C4-2B (cell line): ENCODE data around the gene TUBB2A.
A peak's percentile ranks its signal among the peaks of the same experiment; 100 is the strongest.

Experiments
- H3K27ac ChIP-seq: fragments of 450-650 bp; 2 replicates; pipeline ENCODE4 v1.5.1; 2017
- CTCF ChIP-seq: fragments of 450-650 bp; conservative IDR thresholded peaks from 2 replicates; pipeline ENCODE4 v1.5.1; 2017; ENCODE audit warnings: mild to moderate bottlenecking
- ZFX ChIP-seq: fragments of 450-650 bp; IDR thresholded peaks from 2 replicates; pipeline ENCODE4 v1.6.1; 2017

The TUBB2A gene

DNA sequence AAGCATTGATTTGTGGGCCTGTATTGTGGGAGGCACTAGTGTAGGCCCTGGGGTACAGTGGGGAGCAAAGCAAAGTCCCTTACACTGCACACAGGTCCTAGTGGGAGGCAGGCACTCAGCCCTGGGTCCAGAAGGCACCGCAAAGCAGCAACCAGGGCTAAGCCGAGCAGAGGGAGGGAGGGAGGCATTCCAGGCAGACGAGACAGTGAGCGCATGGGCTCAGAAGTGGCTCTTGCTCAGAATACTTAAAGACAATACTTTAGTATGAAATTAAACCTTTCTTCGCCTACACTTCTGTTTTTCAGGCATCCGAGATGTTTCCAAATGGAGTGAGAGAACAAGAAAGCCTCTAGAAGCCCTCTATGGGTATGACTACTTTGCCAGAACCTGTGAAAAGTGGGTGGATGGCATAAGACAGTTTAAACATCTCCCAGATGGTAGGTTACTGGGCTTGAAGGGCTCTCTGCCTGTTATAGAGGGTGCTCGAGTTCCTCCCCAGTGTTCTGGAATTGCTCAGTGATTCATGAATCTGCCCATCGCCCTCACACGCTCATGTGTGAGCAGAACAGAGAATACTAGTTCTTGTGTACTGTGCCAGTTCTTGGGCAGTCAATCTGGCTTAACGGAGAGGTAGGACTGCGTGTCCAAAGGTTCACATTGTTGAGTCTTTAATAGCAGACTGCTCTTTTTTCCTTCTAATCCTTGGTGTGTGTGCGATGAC lies 20.1 kb downstream of the TUBB2A start:
- H3K27ac ChIP-seq: peak overlapping the region; percentile 17; the same call in 1 of the 2 replicates
- TF ChIP-seq ZFX: no peak
- no peak for TF ChIP-seq CTCF

- TF ChIP-seq CTCF: no peak
- TF ChIP-seq ZFX: peak; percentile 21; the same call in 1 of the 2 replicates
- peak overlapping the region; percentile 80 for H3K27ac ChIP-seq
These were observed 20.9 kb downstream of the TUBB2A start for GRCh38 chr6:3136292-3137011.

- TF ChIP-seq ZFX: no peak
- peak overlapping the region; percentile 80 for H3K27ac ChIP-seq
These were observed 21.6 kb downstream of the TUBB2A start for GRCh38 chr6:3135668-3136291.

DNA sequence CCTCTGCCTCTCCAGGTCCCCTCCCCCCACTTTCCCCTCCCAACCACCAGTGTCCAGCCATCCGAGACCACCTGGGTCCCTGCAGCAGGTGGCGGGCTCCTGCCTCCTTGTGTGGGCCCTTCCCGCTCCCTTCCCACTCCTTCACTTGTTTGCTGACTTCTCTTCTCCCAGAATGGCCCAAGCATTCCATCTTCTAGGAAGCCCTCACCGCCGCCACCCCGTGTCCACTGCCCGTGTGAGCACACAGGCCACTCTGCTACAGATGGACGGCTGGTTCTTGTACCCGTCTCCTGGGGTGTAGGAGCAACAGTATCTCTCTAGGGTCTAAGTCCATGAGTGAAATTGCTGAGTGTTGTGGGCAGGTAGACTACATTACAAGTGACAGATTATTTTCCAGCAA lies 23.8 kb downstream of the TUBB2A start:
- peak overlapping the region; percentile 7; the same call in 1 of the 2 replicates for H3K27ac ChIP-seq
- TF ChIP-seq CTCF (no peak), ZFX (no peak)

DNA sequence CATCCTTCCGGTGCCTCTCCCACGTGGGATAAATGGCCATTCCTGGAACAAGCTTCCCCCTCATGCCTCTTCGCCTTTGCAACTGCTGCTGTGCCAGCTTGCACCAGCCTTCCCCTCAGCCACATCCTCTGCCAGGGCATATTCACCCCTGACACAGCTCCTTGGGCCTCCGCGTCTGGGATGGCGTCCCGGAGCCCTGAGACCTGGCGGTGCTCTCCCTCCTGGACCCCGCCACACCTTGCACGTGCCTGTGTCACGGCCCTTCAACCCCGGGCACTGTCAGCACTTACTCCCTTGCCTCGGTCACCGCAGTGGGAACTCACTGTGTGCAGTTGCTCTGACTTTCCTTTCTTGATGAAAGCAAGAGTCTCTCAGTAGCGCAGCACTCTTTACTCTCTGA lies 25.6 kb downstream of the TUBB2A start:
- TF ChIP-seq CTCF: no peak
- TF ChIP-seq ZFX: no peak
- H3K27ac ChIP-seq: no peak overlapping the region

- H3K27ac ChIP-seq: no peak overlapping the region
- no peak for TF ChIP-seq CTCF
- no peak for TF ChIP-seq ZFX
These were observed 28.8 kb downstream of the TUBB2A start for GRCh38 chr6:3128356-3129108.

DNA sequence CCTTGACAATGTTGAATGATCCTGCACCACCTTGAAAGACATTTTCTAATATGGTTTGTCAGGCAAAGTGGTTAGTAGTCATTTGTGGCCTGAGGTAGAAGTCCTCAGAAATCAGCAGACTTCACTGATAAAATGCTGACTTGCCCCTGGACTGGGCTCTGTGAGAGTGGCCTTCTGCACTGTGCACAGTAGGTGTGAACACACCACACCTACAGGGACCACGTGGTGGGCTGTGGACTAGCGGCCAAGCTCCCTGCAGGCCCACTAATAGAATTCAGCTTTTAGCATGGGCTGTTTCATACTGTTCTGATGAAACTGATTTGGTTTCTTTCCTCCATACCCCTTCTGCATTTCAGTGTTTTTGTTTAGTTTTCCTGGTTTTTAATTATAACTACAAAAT lies 31.5 kb downstream of the TUBB2A start:
- H3K27ac ChIP-seq: peak overlapping the region; percentile 36
- no peak for TF ChIP-seq ZFX
- TF ChIP-seq CTCF: no peak
